Neural crest cell (in vitro differentiated cells): ENCODE results near the gene ASXL3. TPM values are rescaled to one million over a fixed set of nuclear protein-coding genes. Genes with fewer than 3 reads are reported as not detected.

Source experiments
- DNase-seq: peaks from one replicate; pipeline ENCODE4 v3.0.0; 2021; ENCODE audit warnings: low read depth, mixed read lengths, low spot score
- H3K27ac Mint-ChIP-seq: one replicate; pipeline ENCODE4 v1.8.0; 2021; ENCODE audit warnings: mild to moderate bottlenecking, mixed read lengths; ENCODE audit not compliant: unreplicated experiment
- H3K27me3 Mint-ChIP-seq: 2 replicates; pipeline ENCODE4 v1.8.0; 2021; ENCODE audit warnings: low read depth, mild to moderate bottlenecking, mixed read lengths
- H3K36me3 Mint-ChIP-seq: 2 replicates; pipeline ENCODE4 v1.8.0; 2021; ENCODE audit warnings: low read depth, mild to moderate bottlenecking, mixed read lengths
- H3K4me1 Mint-ChIP-seq: 2 replicates; pipeline ENCODE4 v1.8.0; 2021; ENCODE audit warnings: mixed read lengths
- H3K4me3 Mint-ChIP-seq: one replicate; pipeline ENCODE4 v1.8.0; 2021; ENCODE audit warnings: mild to moderate bottlenecking, mixed read lengths
- H3K9me3 Mint-ChIP-seq: 2 replicates; pipeline ENCODE4 v1.8.0; 2021; ENCODE audit warnings: mixed read lengths
- total RNA-seq: library from RNA; stranded (reverse); gene quantifications from 2 replicates; pipeline ENCODE4 v1.2.1, GENCODE V29; 2021
- TF ChIP-seq, protein P1 (sequence below): fragments of 200-600 bp; sonication (generic); conservative IDR thresholded peaks from 2 replicates; pipeline ENCODE4 v1.5.0; 2021; ENCODE audit warnings: antibody characterized with exemption, mild to moderate bottlenecking

Gene ASXL3
- total RNA-seq, 1 donor from 2014 or later, result 14.5 TPM

DNA sequence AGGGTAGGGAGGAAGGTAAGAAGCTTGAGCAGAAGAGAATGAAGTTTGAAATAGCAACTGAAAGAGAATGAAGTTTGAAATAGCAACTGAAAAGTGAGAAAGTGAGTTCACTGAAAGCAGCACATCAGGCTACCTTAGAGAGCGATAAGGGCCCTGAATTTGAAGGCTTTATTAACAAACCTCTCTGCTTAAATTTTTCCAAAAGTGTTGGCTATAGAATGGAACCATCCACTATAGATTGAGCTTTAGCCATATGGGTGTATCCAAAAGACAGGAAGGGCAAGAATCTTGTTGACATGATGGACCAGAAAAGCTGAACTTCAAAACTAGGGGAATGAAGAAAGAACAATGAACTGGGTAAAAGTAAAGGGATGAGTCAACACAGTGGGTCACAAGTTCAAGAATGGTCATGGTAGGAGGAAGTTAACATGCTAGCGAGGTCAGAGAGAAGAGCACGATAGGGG is 122.5 kb downstream of the ASXL3 start:
- DNase-seq, result no peak
- Mint-ChIP-seq H3K27ac (no peak overlapping the region), H3K4me1 (no peaks in the 10 kb centered on the region), H3K27me3 (no peaks in the 10 kb centered on the region), H3K4me3 (no peak overlapping the region), H3K36me3 (peaks cover 2% of the 10 kb centered on the region), H3K9me3 (peaks cover 2% of the 10 kb centered on the region)
- TF ChIP-seq, protein P1, sequence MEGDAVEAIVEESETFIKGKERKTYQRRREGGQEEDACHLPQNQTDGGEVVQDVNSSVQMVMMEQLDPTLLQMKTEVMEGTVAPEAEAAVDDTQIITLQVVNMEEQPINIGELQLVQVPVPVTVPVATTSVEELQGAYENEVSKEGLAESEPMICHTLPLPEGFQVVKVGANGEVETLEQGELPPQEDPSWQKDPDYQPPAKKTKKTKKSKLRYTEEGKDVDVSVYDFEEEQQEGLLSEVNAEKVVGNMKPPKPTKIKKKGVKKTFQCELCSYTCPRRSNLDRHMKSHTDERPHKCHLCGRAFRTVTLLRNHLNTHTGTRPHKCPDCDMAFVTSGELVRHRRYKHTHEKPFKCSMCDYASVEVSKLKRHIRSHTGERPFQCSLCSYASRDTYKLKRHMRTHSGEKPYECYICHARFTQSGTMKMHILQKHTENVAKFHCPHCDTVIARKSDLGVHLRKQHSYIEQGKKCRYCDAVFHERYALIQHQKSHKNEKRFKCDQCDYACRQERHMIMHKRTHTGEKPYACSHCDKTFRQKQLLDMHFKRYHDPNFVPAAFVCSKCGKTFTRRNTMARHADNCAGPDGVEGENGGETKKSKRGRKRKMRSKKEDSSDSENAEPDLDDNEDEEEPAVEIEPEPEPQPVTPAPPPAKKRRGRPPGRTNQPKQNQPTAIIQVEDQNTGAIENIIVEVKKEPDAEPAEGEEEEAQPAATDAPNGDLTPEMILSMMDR, result no peak

DNA sequence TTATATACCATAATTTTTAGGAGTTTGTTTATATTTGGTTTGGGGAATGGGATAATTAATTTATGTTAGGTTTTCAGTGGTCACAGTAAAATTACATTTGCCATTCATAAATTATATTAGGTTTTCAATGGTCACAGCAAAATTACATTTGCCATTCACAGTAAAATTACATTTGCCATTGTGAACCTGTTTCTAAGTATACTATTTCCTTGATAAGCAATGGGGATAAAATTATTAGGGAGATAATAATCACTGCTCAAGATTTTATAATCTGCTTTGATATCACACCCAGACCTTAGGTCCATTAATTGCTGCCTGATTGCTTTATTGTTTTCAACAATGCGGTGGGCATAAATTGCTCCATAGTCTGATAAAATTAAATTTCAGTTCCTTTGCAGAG is 124.6 kb downstream of the ASXL3 start:
- Mint-ChIP-seq H3K9me3 (no peaks in the 10 kb centered on the region), H3K36me3 (no peaks in the 10 kb centered on the region), H3K27me3 (no peaks in the 10 kb centered on the region), H3K4me1 (peaks cover 4% of the 10 kb centered on the region), H3K27ac (no peak overlapping the region), H3K4me3 (no peak overlapping the region)
- TF ChIP-seq, protein P1, result no peak
- DNase-seq, result no peak

DNA sequence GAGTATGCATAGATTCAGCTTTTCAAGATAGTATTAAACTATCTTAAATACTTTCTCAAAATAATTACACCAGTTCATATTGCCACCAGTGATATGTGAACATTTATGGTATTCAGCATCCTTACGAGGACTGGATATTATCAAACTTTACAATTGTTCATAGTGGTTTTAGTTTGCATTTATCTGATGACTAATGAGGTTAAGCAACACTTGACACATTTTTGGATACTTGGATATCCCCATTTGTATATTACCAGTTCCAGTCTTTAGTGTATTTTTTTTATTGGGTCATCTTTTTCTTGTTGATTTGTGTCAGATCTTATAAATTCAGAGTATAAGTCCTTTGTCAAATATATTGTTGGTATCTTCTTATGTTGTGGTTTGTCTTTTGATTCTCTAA is 128.4 kb downstream of the ASXL3 start:
- no peak overlapping the region for H3K27ac Mint-ChIP-seq
- TF ChIP-seq, protein P1, result no peak
- no peaks in the 10 kb centered on the region for H3K27me3 Mint-ChIP-seq
- peaks cover 8% of the 10 kb centered on the region for H3K4me1 Mint-ChIP-seq
- H3K36me3 Mint-ChIP-seq, result no peaks in the 10 kb centered on the region
- H3K4me3 Mint-ChIP-seq, result no peak overlapping the region
- no peak for DNase-seq
- no peaks in the 10 kb centered on the region for H3K9me3 Mint-ChIP-seq

DNA sequence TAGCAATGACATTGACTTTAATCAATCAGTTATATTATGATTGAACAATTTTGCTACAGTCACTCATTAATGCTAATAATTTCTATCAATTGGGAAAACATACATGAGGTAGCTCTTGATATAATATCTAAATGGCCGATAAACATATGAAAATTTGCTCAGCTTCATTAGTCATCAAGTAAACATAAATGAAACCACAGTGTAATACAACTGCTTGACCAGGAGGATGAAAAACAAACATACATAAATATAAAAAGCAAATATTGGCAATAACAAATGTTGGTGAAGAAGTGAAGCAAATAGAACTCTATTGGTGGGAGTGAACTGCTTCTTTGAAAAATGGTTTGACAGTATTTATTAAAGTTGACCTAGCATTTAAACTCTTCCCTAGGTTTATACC is 130.9 kb downstream of the ASXL3 start:
- no peak overlapping the region for H3K4me3 Mint-ChIP-seq
- H3K4me1 Mint-ChIP-seq, result peaks cover 8% of the 10 kb centered on the region
- H3K27ac Mint-ChIP-seq, result no peak overlapping the region
- H3K9me3 Mint-ChIP-seq, result no peaks in the 10 kb centered on the region
- TF ChIP-seq, protein P1, result no peak
- DNase-seq, result no peak
- no peaks in the 10 kb centered on the region for H3K27me3 Mint-ChIP-seq
- peaks cover 4% of the 10 kb centered on the region for H3K36me3 Mint-ChIP-seq

DNA sequence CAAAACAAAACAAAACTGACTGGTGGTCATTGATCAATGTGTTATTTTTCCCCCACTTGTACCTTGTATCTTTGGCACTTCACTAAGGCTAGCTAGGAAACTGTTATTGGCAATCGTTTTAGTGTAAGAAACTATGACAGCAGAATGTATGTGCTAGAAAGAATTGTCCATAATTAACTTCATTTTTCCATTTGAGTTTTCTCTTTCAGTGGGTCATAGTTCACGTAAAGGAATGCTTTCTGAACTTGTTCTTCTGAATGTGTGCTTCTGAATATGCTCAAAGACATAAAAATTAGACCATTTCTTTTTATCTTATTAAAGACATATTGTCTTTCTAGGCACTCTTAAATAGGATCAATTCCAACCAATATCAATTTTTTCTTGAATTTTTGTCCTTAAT is 132.2 kb downstream of the ASXL3 start:
- Mint-ChIP-seq H3K27ac (no peak overlapping the region), H3K4me3 (no peak overlapping the region), H3K27me3 (no peaks in the 10 kb centered on the region), H3K4me1 (peaks cover 21% of the 10 kb centered on the region), H3K9me3 (no peaks in the 10 kb centered on the region), H3K36me3 (peaks cover 7% of the 10 kb centered on the region)
- TF ChIP-seq, protein P1, result no peak
- DNase-seq, result no peak

DNA sequence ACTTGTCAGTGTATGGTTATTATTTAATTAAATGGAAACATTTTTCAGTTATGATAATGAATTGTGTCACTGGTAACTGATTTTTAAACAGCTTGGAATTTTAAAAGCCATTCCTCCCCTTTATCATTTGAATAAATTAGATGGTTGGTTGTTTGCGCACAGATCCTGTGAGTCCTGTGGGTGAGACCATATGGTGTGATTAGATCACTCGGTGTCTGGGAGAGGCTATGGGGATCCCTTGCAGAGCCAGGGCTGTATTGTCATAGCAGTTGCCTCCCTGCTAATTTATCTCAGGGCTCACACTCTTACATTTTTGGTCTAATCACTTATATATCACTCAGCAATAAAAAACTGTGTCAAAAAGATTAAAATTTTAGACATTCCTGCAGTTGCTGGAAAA is 133.5 kb downstream of the ASXL3 start:
- H3K4me3 Mint-ChIP-seq, result no peak overlapping the region

More for the DNA sequence above, 133.5 kb downstream of the ASXL3 start:
- Mint-ChIP-seq H3K9me3 (no peaks in the 10 kb centered on the region), H3K36me3 (peaks cover 7% of the 10 kb centered on the region), H3K27ac (no peak overlapping the region), H3K27me3 (no peaks in the 10 kb centered on the region), H3K4me1 (peaks cover 33% of the 10 kb centered on the region)
- TF ChIP-seq, protein P1, result no peak
- DNase-seq, result no peak
